HK-2 (cell line): ENCODE results near the gene ITGBL1.

Source experiments
- DNase-seq: peaks from one replicate; pipeline ENCODE4 v3.0.0-alpha.2; 2018; ENCODE audit not compliant: unreplicated experiment

ITGBL1 gene

GRCh38 chr13:101698400-101698799, 245.9 kb downstream of the ITGBL1 start:
- DNase-seq = no peak

- no peak for DNase-seq
These were observed 248.1 kb downstream of the ITGBL1 start for GRCh38 chr13:101700598-101700997.

- no peak for DNase-seq
These were observed 250.6 kb downstream of the ITGBL1 start for GRCh38 chr13:101703081-101703480.

- DNase-seq = no peak
These were observed 251.4 kb downstream of the ITGBL1 start for GRCh38 chr13:101703838-101704237.

GRCh38 chr13:101706651-101707050, 254.2 kb downstream of the ITGBL1 start:
- DNase-seq = peak; percentile 46

GRCh38 chr13:101707659-101708058, 255.2 kb downstream of the ITGBL1 start:
- DNase-seq = no peak

GRCh38 chr13:101708115-101708514, 255.6 kb downstream of the ITGBL1 start:
- DNase-seq = no peak

GRCh38 chr13:101709952-101710351, 257.5 kb downstream of the ITGBL1 start:
- no peak for DNase-seq

- no peak for DNase-seq
These were observed 259.0 kb downstream of the ITGBL1 start for GRCh38 chr13:101711307-101712025.

GRCh38 chr13:101712026-101712348, 259.5 kb downstream of the ITGBL1 start:
- no peak for DNase-seq

- no peak for DNase-seq
These were observed 261.7 kb downstream of the ITGBL1 start for GRCh38 chr13:101714195-101714594.

- no peak for DNase-seq
These were observed 264.9 kb downstream of the ITGBL1 start for GRCh38 chr13:101717353-101717752.

GRCh38 chr13:101718496-101718895, 266.0 kb downstream of the ITGBL1 start:
- DNase-seq = no peak

GRCh38 chr13:101726681-101727080, 274.2 kb downstream of the ITGBL1 start:
- no peak for DNase-seq

GRCh38 chr13:101727118-101727517, 274.6 kb downstream of the ITGBL1 start:
- no peak for DNase-seq

- DNase-seq = no peak
These were observed 275.5 kb downstream of the ITGBL1 start for GRCh38 chr13:101728021-101728420.

- no peak for DNase-seq
These were observed 276.1 kb downstream of the ITGBL1 start for GRCh38 chr13:101728615-101729014.

- no peak for DNase-seq
These were observed 278.0 kb downstream of the ITGBL1 start for GRCh38 chr13:101730420-101731000.

- DNase-seq = no peak
These were observed 284.1 kb downstream of the ITGBL1 start for GRCh38 chr13:101736566-101736965.

- DNase-seq = no peak
These were observed 285.9 kb downstream of the ITGBL1 start for GRCh38 chr13:101738336-101738735.

GRCh38 chr13:101739382-101740178, 287.1 kb downstream of the ITGBL1 start:
- DNase-seq = no peak

- DNase-seq = no peak
These were observed 294.0 kb downstream of the ITGBL1 start for GRCh38 chr13:101746513-101746912.

- no peak for DNase-seq
These were observed 294.6 kb downstream of the ITGBL1 start for GRCh38 chr13:101747039-101747438.
